Stimulated activated CD8-positive, alpha-beta memory T cell treated with anti-CD3 and anti-CD28 coated beads, Interleukin-12 subunit alpha, Interleukin-12 subunit beta, amount 100 ng/mL, for 1 hour (primary cell): ENCODE data around the gene CDK14.
"Not testable (repeated sequence)": the region's sequence is repeated elsewhere in the genome, so short reads cannot be mapped to it uniquely, and the experiment has no call there.

Experiments
- DNase-seq: peaks from one replicate; pipeline ENCODE4 v3.0.0-alpha.2; 2020; ENCODE audit warnings: low read depth

Gene CDK14

DNA sequence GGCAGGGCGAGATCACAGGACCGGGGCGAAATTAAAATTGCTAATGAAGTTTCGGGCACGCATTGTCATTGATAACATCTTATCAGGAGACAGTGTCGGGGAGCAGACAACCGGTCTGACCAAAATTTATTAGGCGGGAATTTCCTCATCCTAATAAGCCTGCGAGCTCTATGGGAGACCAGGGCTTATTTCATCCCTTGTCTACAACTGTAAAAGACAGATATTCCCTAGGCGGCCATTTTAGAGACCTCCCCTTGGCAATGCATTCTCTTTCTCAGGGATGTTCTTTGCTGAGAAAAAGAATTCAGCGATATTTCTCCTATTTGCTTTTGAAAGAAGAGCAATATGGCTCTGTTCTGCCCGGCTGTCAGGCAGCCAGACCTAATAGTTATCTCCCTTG lies 198.1 kb downstream of the CDK14 start:
- not testable (repeated sequence) for DNase-seq

DNA sequence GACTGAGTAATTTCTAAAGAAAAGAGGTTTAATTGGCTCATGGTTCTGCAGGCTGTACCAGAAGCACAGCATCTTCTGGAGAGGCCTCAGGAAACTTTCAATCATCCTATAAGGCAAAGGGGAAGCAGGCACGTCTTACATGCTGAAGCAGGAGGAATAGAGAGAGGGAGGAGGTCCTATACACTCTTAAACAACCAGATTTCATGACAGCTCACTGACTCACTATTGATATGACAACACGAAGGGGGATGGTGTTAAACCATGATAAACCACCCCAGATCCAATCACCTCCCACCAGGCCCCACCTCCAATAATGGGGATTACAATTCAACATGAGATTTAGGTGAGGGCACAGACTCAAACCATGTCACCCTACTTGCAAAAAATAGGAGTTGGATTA lies 201.5 kb downstream of the CDK14 start:
- DNase-seq = no peak

DNA sequence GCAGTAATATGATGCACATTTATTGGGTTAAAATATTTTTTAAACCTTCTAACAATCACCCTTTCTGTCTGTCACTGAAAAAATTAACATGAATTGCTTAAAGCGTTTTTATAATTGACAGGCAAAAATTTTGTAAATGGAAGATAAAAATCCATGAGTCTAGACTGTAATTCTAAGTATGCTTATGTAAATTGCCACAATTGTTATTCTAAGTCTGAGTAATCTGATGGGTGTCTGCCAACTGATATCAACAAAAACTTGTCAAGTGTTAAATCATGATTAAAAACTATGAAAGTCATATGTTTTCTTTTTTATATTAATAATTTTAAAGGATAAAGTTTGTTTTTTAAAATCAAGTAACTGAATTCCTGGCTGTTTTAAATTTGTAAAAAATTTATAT lies 208.2 kb downstream of the CDK14 start:
- no peak for DNase-seq

DNA sequence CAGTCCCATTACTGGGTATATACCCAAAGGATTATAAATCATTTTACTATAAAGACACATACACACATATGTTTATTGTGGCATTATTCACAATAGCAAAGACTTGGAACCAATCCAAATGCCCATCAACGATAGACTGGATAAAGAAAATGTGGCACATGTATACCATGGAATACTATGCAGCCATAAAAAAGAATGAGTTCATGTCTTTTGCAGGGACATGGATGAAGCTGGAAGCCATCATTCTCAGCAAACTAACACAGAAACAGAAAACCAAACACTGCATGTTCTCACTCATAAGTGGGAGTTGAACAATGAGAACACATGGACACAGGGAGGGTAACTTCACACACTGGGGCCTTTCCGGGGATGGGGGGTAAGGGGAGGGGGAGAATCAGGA lies 219.4 kb downstream of the CDK14 start:
- not testable (repeated sequence) for DNase-seq

DNA sequence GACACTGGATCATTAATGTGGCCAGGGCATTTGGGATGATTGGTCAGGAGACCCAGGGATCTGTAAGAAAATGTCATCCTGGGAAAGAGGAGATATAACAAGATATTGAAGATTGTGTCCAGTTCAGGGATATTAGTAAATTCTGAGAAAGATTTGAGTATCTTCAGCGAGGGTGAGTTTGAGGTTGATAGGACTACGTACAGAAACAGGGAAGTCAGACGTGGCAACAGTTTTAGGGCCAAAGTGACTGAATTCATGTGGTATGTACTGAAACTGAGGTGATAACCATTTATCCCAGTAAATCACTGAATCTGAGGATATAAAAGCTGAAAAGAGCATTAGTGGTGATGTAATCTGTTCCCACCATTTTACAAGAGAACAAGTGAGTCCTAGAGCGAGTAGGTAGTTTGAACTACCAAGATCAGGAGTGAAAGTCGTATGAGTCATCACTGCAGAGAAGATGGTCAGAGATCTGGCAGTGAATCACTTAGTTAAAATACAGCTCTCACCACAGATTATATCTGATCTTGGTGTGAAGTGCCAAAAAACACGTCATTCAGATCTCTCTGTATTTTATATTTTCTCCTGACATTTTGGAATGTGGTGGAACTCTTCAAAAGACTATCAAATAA lies 220.5 kb downstream of the CDK14 start:
- no peak for DNase-seq

- DNase-seq = no peak
Measured at GRCh38 chr7:90817151-90817550, 221.0 kb downstream of the CDK14 start.

GRCh38 chr7:90817846-90818245 lies 221.7 kb downstream of the CDK14 start:
- no peak for DNase-seq

GRCh38 chr7:90818341-90818740 lies 222.2 kb downstream of the CDK14 start:
- no peak for DNase-seq

GRCh38 chr7:90821961-90822620 lies 226.0 kb downstream of the CDK14 start:
- DNase-seq = no peak

- DNase-seq = no peak
Measured at GRCh38 chr7:90824386-90825307, 228.5 kb downstream of the CDK14 start.

- DNase-seq = no peak
Measured at GRCh38 chr7:90825779-90826178, 229.7 kb downstream of the CDK14 start.

DNA sequence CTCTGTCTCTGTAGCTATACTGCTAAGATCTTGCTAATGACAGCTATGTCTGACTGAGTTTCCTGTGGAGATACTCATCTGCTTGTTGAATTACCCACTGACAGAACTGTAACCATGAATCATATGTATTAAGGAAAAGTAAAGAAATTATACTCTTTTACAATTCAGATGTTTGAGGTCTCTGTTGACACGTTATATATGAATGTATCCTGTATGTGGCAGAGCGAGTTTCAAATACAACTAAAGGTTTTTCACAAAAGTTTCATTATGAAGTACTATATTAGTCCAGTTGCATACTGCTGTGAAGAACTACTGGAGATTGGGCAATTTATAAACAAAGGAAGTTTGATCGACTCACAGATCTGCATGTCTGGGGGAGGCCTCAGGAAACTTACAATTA lies 232.5 kb downstream of the CDK14 start:
- DNase-seq = no peak

DNA sequence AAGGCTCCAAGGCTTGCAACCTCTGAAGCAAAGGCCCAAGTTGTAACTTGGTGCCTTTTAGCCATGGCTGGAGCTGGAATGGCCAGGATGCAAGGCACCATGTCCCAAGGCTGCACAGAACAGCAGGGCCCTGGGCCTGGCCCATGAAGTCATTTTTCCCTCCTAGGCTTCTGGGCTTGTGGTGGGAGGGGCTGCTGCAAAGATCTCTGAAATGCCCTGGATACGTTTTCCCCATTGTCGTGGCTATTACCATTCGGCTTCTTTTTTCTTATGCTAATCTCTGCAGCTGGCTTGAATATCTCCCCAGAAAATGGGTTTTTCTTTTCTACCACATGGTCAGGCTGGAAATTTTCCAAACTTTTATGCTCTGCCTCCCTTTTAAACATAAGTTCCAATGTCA lies 234.2 kb downstream of the CDK14 start:
- no peak for DNase-seq

DNA sequence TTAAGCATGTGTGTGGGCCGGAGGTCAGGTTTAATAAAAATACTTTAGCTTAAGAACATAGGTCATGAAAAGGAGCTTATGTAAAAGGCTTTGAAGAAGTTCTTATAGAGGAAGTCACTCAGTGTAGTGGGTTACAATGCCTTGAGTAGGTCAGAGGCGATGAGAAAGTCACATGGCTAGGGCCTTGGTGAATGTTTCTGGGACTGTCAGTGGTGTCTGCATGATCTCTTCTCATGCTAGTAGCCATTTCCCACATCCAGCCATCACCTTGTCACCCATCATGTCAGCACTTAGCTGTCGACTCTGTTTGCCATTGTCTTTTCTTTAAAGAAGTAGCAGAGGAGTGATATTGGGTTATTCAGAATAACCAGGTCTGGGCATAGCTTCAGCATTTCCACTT lies 236.6 kb downstream of the CDK14 start:
- no peak for DNase-seq

GRCh38 chr7:90833443-90833842 lies 237.3 kb downstream of the CDK14 start:
- no peak for DNase-seq

DNA sequence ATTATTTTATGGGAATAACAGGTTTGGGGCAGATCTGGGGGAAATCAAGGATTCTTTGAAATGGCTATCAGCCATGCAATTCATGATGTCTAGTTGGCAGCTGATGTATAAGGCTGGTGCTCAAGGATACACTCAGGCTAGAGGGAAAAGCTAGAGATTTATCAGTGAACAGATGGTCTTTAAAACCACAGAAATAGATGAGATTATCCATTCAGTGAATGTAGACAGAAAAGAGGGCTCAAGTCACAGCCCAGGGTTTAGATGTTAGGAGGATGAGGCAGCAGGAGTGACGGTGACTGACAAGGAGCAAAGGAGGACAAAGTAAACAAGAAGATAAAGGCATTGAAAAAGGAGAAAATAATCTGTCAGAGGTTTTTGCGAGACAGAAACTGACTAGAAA lies 238.7 kb downstream of the CDK14 start:
- no peak for DNase-seq

DNA sequence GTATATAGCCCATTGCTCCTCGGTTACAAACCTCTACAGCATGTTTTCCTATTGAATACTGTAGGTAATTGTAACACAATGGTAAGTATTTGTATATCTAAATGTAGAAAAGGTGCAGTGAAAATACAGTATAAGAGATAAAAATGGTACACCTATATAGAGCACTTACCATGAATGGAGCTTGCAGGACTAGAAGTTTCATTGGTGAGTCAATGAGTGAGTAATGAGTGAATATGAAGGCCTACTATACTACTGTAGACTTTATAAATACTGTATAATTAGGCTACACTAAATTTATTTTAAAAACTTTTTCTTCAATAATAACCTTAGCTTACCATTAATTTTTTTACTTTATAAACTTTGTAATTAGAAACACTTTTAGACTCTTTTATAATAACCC lies 239.7 kb downstream of the CDK14 start:
- DNase-seq = no peak

DNA sequence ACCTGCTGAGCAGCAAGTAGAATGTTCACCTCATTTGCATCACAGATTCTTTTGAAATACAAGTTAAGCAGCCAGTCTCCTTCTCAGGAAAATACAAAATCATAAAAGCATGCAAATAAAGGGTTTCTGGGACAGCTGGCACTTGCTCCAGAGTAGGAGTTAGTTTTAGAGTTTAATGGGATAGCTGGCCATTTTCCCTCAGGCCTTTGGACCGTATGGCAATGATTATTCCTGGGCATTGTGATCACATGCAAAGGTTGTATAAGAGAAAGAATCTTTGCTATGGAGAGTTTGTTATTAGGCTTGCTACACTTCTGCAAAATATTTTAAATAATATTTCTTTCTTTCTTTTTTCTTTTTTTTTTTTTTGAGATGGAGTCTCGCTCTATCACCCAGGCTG lies 240.8 kb downstream of the CDK14 start:
- DNase-seq = no peak

- no peak for DNase-seq
Measured at GRCh38 chr7:90838799-90839198, 242.7 kb downstream of the CDK14 start.

GRCh38 chr7:90839316-90839715 lies 243.2 kb downstream of the CDK14 start:
- DNase-seq = no peak

GRCh38 chr7:90839727-90840291 lies 243.7 kb downstream of the CDK14 start:
- no peak for DNase-seq

- no peak for DNase-seq
Measured at GRCh38 chr7:90841759-90842429, 245.8 kb downstream of the CDK14 start.
